NCI-H2029 (cell line): ENCODE measurements around the gene TRA2B.

Source experiments
- DNase-seq: peaks from one replicate; lab custom pipeline; 2025; lab: John Stamatoyannopoulos, UW

TRA2B gene

GRCh38 chr3:185950728-185951127 is 12.9 kb upstream of the TRA2B start:
- no peak for DNase-seq

- no peak for DNase-seq
These were observed 11.7 kb upstream of the TRA2B start for GRCh38 chr3:185949515-185949914.

GRCh38 chr3:185948292-185948691 is 10.5 kb upstream of the TRA2B start:
- DNase-seq, result no peak

- DNase-seq, result no peak
These were observed 5.9 kb upstream of the TRA2B start for GRCh38 chr3:185943760-185944106.

GRCh38 chr3:185942907-185943759 is 5.3 kb upstream of the TRA2B start:
- peak; percentile 79 for DNase-seq

GRCh38 chr3:185942396-185942795 is 4.6 kb upstream of the TRA2B start:
- no peak for DNase-seq

- no peak for DNase-seq
These were observed 3.1 kb upstream of the TRA2B start for GRCh38 chr3:185940951-185941350.

- no peak for DNase-seq
These were observed 1.9 kb upstream of the TRA2B start for GRCh38 chr3:185939721-185940120.

GRCh38 chr3:185936814-185937688 is 763 bp downstream of the TRA2B start:
- peak; percentile 91 for DNase-seq

GRCh38 chr3:185936273-185936629 is 1.6 kb downstream of the TRA2B start:
- DNase-seq, result no peak

GRCh38 chr3:185935465-185936272 is 2.1 kb downstream of the TRA2B start:
- DNase-seq, result no peak

GRCh38 chr3:185934767-185935464 is 2.9 kb downstream of the TRA2B start:
- no peak for DNase-seq

GRCh38 chr3:185934174-185934557 is 3.6 kb downstream of the TRA2B start:
- no peak for DNase-seq

GRCh38 chr3:185933374-185934173 is 4.2 kb downstream of the TRA2B start:
- DNase-seq, result no peak

- DNase-seq, result no peak
These were observed 5.8 kb downstream of the TRA2B start for GRCh38 chr3:185931777-185932612.

GRCh38 chr3:185930393-185931107 is 7.3 kb downstream of the TRA2B start:
- no peak for DNase-seq

- DNase-seq, result no peak
These were observed 8.3 kb downstream of the TRA2B start for GRCh38 chr3:185929192-185930151.

GRCh38 chr3:185928496-185928895 is 9.3 kb downstream of the TRA2B start:
- DNase-seq, result no peak
